HepG2 (cell line): ENCODE data around the gene BOD1. TPM values are rescaled to one million over a fixed set of nuclear protein-coding genes. Genes with fewer than 3 reads are reported as not detected.

Experiments
- ATAC-seq: fragments of 200-7000 bp; cut with Tn5 transposase; 3 replicates; pipeline ENCODE4 v1.9.1; 2020; ENCODE audit warnings: mild to moderate bottlenecking, moderate library complexity
- BruUV-seq: library from RNA; stranded (reverse); fragments of 400-500 nt; replicated peaks from 2 replicates; lab custom pipeline; 2021; lab: Mats Ljungman, UMichigan
- CTCF ChIA-PET: fragments of 300-600 bp; formaldehyde crosslinking; extraction: SDS; loops from one replicate; lab custom pipeline; 2021; ENCODE audit warnings: low total read pairs, inconsistent platforms, low intra/inter-chr PET ratio; lab: Yijun Ruan, JAX
- POLR2A ChIA-PET: fragments of 350-600 bp; sonication (Branson Sonifier 250); formaldehyde crosslinking; loops from one replicate; lab custom pipeline; 2020; ENCODE audit warnings: antibody characterized with exemption, inconsistent platforms; lab: Yijun Ruan, JAX
- DNase-seq: peaks from one replicate; pipeline ENCODE4 v3.0.0-alpha.2; 2015; ENCODE audit warnings: low spot score
- FAIRE-seq: peaks from 3 replicates; lab custom pipeline; 2011; peaks lifted over from hg19 to GRCh38; lab: Jason Lieb, UNC
- H2AFZ ChIP-seq: one replicate; pipeline ENCODE4 v1.6.1; 2011; ENCODE audit warnings: low read length, inconsistent platforms
- H3K27ac ChIP-seq: fragments of 300-600 bp; 3 replicates; pipeline ENCODE4 v1.8.0; 2011; ENCODE audit warnings: mixed run types, mild to moderate bottlenecking, mixed read lengths, low read length, inconsistent platforms; ENCODE audit not compliant: insufficient read depth; ENCODE audit errors: extremely low read length
- H3K27me3 ChIP-seq, 2 experiments: fragments of 200-600 bp in 1 of 2; 2 replicates in 1 of 2; 3 replicates in 1 of 2; pipeline versions ENCODE4 v1.6.0 to v1.8.0; 2011; ENCODE audit warnings: low read length in 2 of 2, mild to moderate bottlenecking in 2 of 2, moderate library complexity in 2 of 2, inconsistent platforms in 1 of 2; ENCODE audit not compliant: insufficient read depth in 2 of 2, control insufficient read depth in 1 of 2
- H3K36me3 ChIP-seq, 2 experiments: fragments of 200-600 bp in 1 of 2; replicated peaks in 1 of 2; 2 replicates in 1 of 2; 3 replicates in 1 of 2; pipeline versions ENCODE4 v1.5.1 to v1.8.0; 2011; ENCODE audit warnings: low read length in 2 of 2, inconsistent platforms in 1 of 2; ENCODE audit not compliant: insufficient read depth in 2 of 2, control insufficient read depth in 1 of 2
- H3K4me1 ChIP-seq: 2 replicates; pipeline ENCODE4 v1.5.1; 2012; ENCODE audit warnings: low read length, inconsistent platforms; ENCODE audit not compliant: insufficient read depth
- H3K4me2 ChIP-seq: 2 replicates; pipeline ENCODE4 v1.6.0; 2011; ENCODE audit warnings: low read depth, low read length, inconsistent platforms
- H3K4me3 ChIP-seq, 3 experiments: fragments of 200-600 bp in 1 of 3; sonication (generic), shearing (Covaris generic) in 1 of 3; replicated peaks in 1 of 3; 2 replicates each; pipeline ENCODE4 v1.5.1; 2011 to 2016; ENCODE audit warnings: low read length in 3 of 3, inconsistent platforms in 2 of 3, low read depth in 2 of 3, mild to moderate bottlenecking in 2 of 3, control low read depth in 1 of 3, mixed read lengths in 1 of 3; ENCODE audit not compliant: insufficient read depth in 1 of 3
- H3K79me2 ChIP-seq: one replicate; pipeline ENCODE4 v1.6.1; 2011; ENCODE audit warnings: low read length, inconsistent platforms; ENCODE audit not compliant: insufficient read depth
- H3K9ac ChIP-seq: 2 replicates; pipeline ENCODE4 v1.6.0; 2011; ENCODE audit warnings: mild to moderate bottlenecking, low read depth, low read length, inconsistent platforms; ENCODE audit not compliant: insufficient read depth
- H3K9me3 ChIP-seq: 2 replicates; pipeline ENCODE4 v1.5.1; 2012; ENCODE audit warnings: mild to moderate bottlenecking, low read length
- H4K20me1 ChIP-seq: 2 replicates; pipeline ENCODE4 v1.6.0; 2011; ENCODE audit warnings: inconsistent platforms, mild to moderate bottlenecking, low read length, moderate library complexity; ENCODE audit not compliant: insufficient read depth
- CEBPB ChIP-seq: IDR thresholded peaks from 2 replicates; pipeline ENCODE4 v1.6.1; 2011; ENCODE audit warnings: low read depth, low read length, improper control_type of control experiment, borderline replicate concordance
- DR1 ChIP-seq: sonication (generic); formaldehyde crosslinking; IDR thresholded peaks from 2 replicates; pipeline ENCODE4 v1.8.0; 2021; ENCODE audit warnings: mild to moderate bottlenecking, missing genetic modification reagents, inconsistent platforms
- FOXK1 ChIP-seq: sonication (generic); formaldehyde crosslinking; IDR thresholded peaks from 2 replicates; pipeline ENCODE4 v1.4.0; 2020; ENCODE audit warnings: low read depth, missing genetic modification reagents, borderline replicate concordance
- GRHL1 ChIP-seq: sonication (generic); formaldehyde crosslinking; conservative IDR thresholded peaks from 2 replicates; pipeline ENCODE4 v1.8.0; 2022; ENCODE audit warnings: missing genetic modification reagents
- PATZ1 ChIP-seq: sonication (generic); formaldehyde crosslinking; IDR thresholded peaks from 2 replicates; pipeline ENCODE4 v1.4.0; 2020; ENCODE audit warnings: missing genetic modification reagents
- SALL1 ChIP-seq: sonication (generic); formaldehyde crosslinking; IDR thresholded peaks from 2 replicates; pipeline ENCODE4 v1.8.0; 2022; ENCODE audit warnings: mild to moderate bottlenecking, missing genetic modification reagents
- TEAD3 ChIP-seq: optimal IDR thresholded peaks from 2 replicates; pipeline ENCODE3; 2016; ENCODE audit warnings: borderline replicate concordance
- WIZ ChIP-seq: sonication (generic); formaldehyde crosslinking; IDR thresholded peaks from 2 replicates; pipeline ENCODE4 v1.5.1; 2020; ENCODE audit warnings: mild to moderate bottlenecking, missing genetic modification reagents
- ZNF737 ChIP-seq: sonication (generic); formaldehyde crosslinking; IDR thresholded peaks from 2 replicates; pipeline ENCODE4 v1.5.0; 2020; ENCODE audit warnings: missing genetic modification reagents, mild to moderate bottlenecking, borderline replicate concordance
- WGBS: methylation state at CpG from one replicate; pipeline ENCODE4 v1.1.6; 2017; ENCODE audit warnings: low lambda C conversion rate; 5-methylcytosine and 5-hydroxymethylcytosine counted together
- in situ Hi-C: cut with HindIII; loops from 2 replicates; pipeline ENCODE4 v1.10.0; 2017; ENCODE audit warnings: low pct_unique_long_range_greater_than_20kb; ENCODE audit not compliant: extremely low pct_ligation_motif_present
- intact Hi-C: fragments of 100-400 bp; cut with micrococcal nuclease; formaldehyde crosslinking; loops from one replicate; pipeline ENCODE4 v1.10.0; 2022; ENCODE audit not compliant: unreplicated experiment
- polyA plus RNA-seq, 8 experiments: library from polyadenylated mRNA; depleted of rRNA in 3 of 8; stranded (reverse) in 7 of 8; unstranded in 1 of 8; fragments of >200 nt; fragmentation: Illumina TruSeq in 4 of 8; extraction: Trizol in 4 of 8; gene quantifications; 2 replicates each; pipeline versions ENCODE4 v1.2.1 to v1.2.3, GENCODE V29; 2011 to 2016; ENCODE audit warnings: low read depth in 4 of 8, missing spikeins in 1 of 8, mixed read lengths in 1 of 8; ENCODE audit not compliant: insufficient read depth in 1 of 8
- total RNA-seq, 5 experiments: library from RNA; depleted of rRNA; stranded (reverse); fragments of >200 nt; fragmentation: Illumina TruSeq; extraction: Trizol; gene quantifications; 2 replicates each; pipeline ENCODE4 v1.2.3, GENCODE V29; 2016; ENCODE audit warnings: low read depth in 1 of 5

Gene BOD1
- total and polyA plus RNA-seq, 2 of the 13 experiments (the other 11 are each of a cell fraction or from before 2014, with no cell fraction given), result 81.5 to 103 TPM

- CTCF ChIA-PET, result no interaction called here
- DNase-seq (no peak), ATAC-seq (no peak), FAIRE-seq (no peak)
- Histone ChIP-seq H3K27ac (no peak overlapping the region), H4K20me1 (no peaks in the 10 kb centered on the region), H3K4me2 (peak overlapping the region; percentile 13; the same call in 1 of the 2 replicates), H2AFZ (no peak overlapping the region), H3K27me3 (peaks cover 0 to 26% of the 10 kb centered on the region in 2 experiments; a peak in 4 of 5 replicates), H3K9ac (no peak overlapping the region), H3K36me3 (no peaks in the 10 kb centered on the region), H3K9me3 (no peaks in the 10 kb centered on the region), H3K4me3 (no peak overlapping the region), H3K79me2 (no peaks in the 10 kb centered on the region), H3K4me1 (peaks cover 46% of the 10 kb centered on the region)
- no peak for TF ChIP-seq GRHL1 (CRISPR knock-in tag)
- peak; percentile 44 for TF ChIP-seq CEBPB
- TF ChIP-seq WIZ (CRISPR knock-in tag), result no peak
- TF ChIP-seq FOXK1 (CRISPR knock-in tag), result no peak
- BruUV-seq, result no TSS peak
- in situ Hi-C loops (no loop called here), intact Hi-C loops (no loop called here)
- POLR2A ChIA-PET, result interaction anchor here (1.0 to 1.3 kb wide), 2 partner anchors 17 to 118 kb away, joined by 3 read pairs; no protein-coding TSS in a partner anchor
- 43% methylated on average over 10 of the region's 10 CpGs for WGBS
Observed at GRCh38 chr5:173645890-173646574, 29.6 kb upstream of the BOD1 start.

GRCh38 chr5:173645437-173645807 is 29.0 kb upstream of the BOD1 start:
- WGBS, result 0% methylated on average over 3 of the region's 5 CpGs
- no TSS peak for BruUV-seq
- ATAC-seq (peak; percentile 72), FAIRE-seq (no peak), DNase-seq (peak; percentile 30)
- peaks cover 0 to 26% of the 10 kb centered on the region in 2 experiments; a peak in 4 of 5 replicates for H3K27me3 ChIP-seq
- peaks cover 52% of the 10 kb centered on the region for H3K4me1 ChIP-seq
- ChIA-PET POLR2A (interaction anchor here (0.9 to 1.3 kb wide), 3 partner anchors 16 to 119 kb away, joined by 3 read pairs; partner anchors contain the start of gene BOD1), CTCF (no interaction called here)
- H3K9ac ChIP-seq, result no peak overlapping the region
- in situ Hi-C loops, result no loop called here
- H4K20me1 ChIP-seq, result no peaks in the 10 kb centered on the region
- H3K4me2 ChIP-seq, result peak overlapping the region; percentile 31; the same call in 1 of the 2 replicates
- intact Hi-C loops, result no loop called here
- H3K4me3 ChIP-seq, result no peak overlapping the region
- H3K9me3 ChIP-seq, result no peaks in the 10 kb centered on the region
- H3K27ac ChIP-seq, result no peak overlapping the region
- H3K79me2 ChIP-seq, result no peaks in the 10 kb centered on the region
- no peaks in the 10 kb centered on the region for H3K36me3 ChIP-seq
- H2AFZ ChIP-seq, result no peak overlapping the region
- TF ChIP-seq SALL1 (CRISPR knock-in tag), result peak; percentile 32; the same call in 1 of the 2 replicates
- no peak for TF ChIP-seq ZNF737
- peak; percentile 80 for TF ChIP-seq TEAD3
- TF ChIP-seq DR1 (CRISPR knock-in tag), result no peak
- TF ChIP-seq PATZ1, result peak; percentile 68
